ENCODE data around the gene EDARADD. TPM values are rescaled to one million over a fixed set of nuclear protein-coding genes. Genes with fewer than 3 reads are reported as not detected.

Gene EDARADD
- total and polyA plus RNA-seq, 2 of the 8 experiments (the other 6 are each of a cell fraction or from before 2014, with no cell fraction given), result 3.4 to 6.1 TPM

DNA sequence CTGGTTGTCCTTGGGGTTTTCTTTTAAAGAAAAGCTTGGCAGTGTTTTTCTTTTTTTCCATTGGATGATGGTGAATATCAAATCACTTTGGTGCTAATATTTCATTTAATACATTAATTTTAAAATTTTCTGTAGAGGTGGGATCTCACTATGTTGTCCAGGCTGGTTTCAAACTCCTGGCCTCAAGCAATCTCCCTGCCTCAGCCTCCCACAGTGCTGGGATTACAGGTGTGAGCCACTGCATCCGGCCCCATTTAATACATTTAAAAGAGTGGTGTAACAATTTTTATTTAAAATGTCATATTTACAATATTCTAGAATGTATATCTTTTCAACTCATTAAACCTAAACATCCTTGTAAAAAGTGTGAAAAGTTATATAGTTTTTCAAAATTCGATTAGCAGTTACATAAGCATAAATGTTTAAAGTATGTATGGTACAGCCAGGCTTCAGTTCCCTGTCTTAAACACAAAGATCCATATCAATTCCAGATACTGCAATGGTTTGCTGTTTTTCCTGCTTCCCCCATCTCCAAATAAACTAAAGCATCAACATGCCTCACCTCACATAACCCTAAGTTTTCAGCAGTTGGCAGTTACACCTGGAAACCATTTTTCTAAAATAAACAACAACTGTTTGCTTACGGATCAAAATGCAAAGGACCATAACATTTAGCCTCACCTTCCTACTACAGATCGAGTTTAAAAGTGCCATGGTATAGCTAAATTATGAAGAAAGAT is 120.8 kb downstream of the EDARADD start:
- no peak for DNase-seq (ENCODE audit: low read depth in 1 of 2, low spot score in 2 of 2)
- no peak overlapping the region for H3K23ac ChIP-seq (ENCODE audit: insufficient read length)
- H4K20me1 ChIP-seq (replicated peaks in 1 of 2; ENCODE audit: control insufficient read depth in 1 of 2, insufficient read depth in 2 of 2, low read length in 2 of 2), result no peaks in the 10 kb centered on the region
- no peak overlapping the region for H2BK15ac ChIP-seq (ENCODE audit: low read length)
- no peak overlapping the region for H4K8ac ChIP-seq (ENCODE audit: extremely low read depth, insufficient read depth, low read length)
- no peak for FAIRE-seq
- H3K36me3 ChIP-seq (ENCODE audit: control insufficient read depth in 2 of 4, insufficient read depth in 4 of 4, low read length in 3 of 4), result no peaks in the 10 kb centered on the region
- no peaks in the 10 kb centered on the region; the same call in 1 of the 2 replicates for H3K23me2 ChIP-seq (ENCODE audit: low read depth, low read length)
- no peak overlapping the region for H2AFZ ChIP-seq (ENCODE audit: low read length)
- TF ChIP-seq PHF8 (conservative IDR thresholded peaks at IDR 0.05; ENCODE audit: low read depth, low read length) (no peak), YY1 (IDR thresholded peaks at IDR 0.05; ENCODE audit: low read depth, low read length) (no peak), FOSL1 (IDR thresholded peaks at IDR 0.05; ENCODE audit: insufficient read depth, low read depth, low read length) (no peak), SIRT6 (IDR thresholded peaks at IDR 0.05; ENCODE audit: low read length) (no peak), HDAC6 (IDR thresholded peaks at IDR 0.05; ENCODE audit: low read depth, low read length) (no peak), GTF2F1 (IDR thresholded peaks at IDR 0.05; ENCODE audit: borderline replicate concordance, low read depth, low read length) (no peak), TBP (IDR thresholded peaks at IDR 0.05; ENCODE audit: low read depth, low read length) (no peak), BACH1 (IDR thresholded peaks at IDR 0.05; ENCODE audit: low read length) (no peak), CEBPB (IDR thresholded peaks at IDR 0.05; ENCODE audit: low read depth, low read length) (no peak), EGR1 (IDR thresholded peaks at IDR 0.05; ENCODE audit: borderline replicate concordance, low read depth, low read length) (no peak), CBX5 (IDR thresholded peaks at IDR 0.05; ENCODE audit: low read depth, low read length) (no peak)
- TF ChIP-seq, protein P1, sequence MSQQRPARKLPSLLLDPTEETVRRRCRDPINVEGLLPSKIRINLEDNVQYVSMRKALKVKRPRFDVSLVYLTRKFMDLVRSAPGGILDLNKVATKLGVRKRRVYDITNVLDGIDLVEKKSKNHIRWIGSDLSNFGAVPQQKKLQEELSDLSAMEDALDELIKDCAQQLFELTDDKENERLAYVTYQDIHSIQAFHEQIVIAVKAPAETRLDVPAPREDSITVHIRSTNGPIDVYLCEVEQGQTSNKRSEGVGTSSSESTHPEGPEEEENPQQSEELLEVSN (IDR thresholded peaks at IDR 0.05), result no peak
- TF ChIP-seq, protein P2, sequence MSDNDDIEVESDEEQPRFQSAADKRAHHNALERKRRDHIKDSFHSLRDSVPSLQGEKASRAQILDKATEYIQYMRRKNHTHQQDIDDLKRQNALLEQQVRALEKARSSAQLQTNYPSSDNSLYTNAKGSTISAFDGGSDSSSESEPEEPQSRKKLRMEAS (IDR thresholded peaks at IDR 0.05), result no peak
- no peak overlapping the region for H3K27ac ChIP-seq (ENCODE audit: low read depth, low read length)
- H2BK12ac ChIP-seq (ENCODE audit: low read depth, low read length), result no peak overlapping the region
- H3K4me1 ChIP-seq (replicated peaks in 1 of 4; ENCODE audit: control insufficient read depth in 3 of 4, insufficient read depth in 4 of 4, low read length in 3 of 4), result peaks cover 0 to 3% (median 1%) of the 10 kb centered on the region in 4 experiments; a peak in 2 of 7 replicates
- H3K79me1 ChIP-seq (ENCODE audit: low read depth, low read length), result no peaks in the 10 kb centered on the region
- no peaks in the 10 kb centered on the region for H3K79me2 ChIP-seq (ENCODE audit: control insufficient read depth in 1 of 2, insufficient read depth in 2 of 2, low read length in 2 of 2)
- H3K14ac ChIP-seq (ENCODE audit: insufficient read length), result no peak overlapping the region
- no peaks in the 10 kb centered on the region for H3K27me3 ChIP-seq (replicated peaks in 1 of 4; ENCODE audit: control insufficient read depth in 3 of 4, extremely low read depth in 1 of 4, insufficient read depth in 3 of 4, low read length in 3 of 4)
- no peak overlapping the region for H3K4ac ChIP-seq (replicated peaks; ENCODE audit: insufficient read length, low read depth, low read length)
- H2BK120ac ChIP-seq (replicated peaks; ENCODE audit: low read depth, low read length), result no peak overlapping the region
- H3K9me3 ChIP-seq (ENCODE audit: insufficient read depth in 2 of 2, low read depth in 1 of 2, low read length in 1 of 2), result no peaks in the 10 kb centered on the region
- H2BK5ac ChIP-seq (ENCODE audit: low read depth, low read length), result no peak overlapping the region
- no peak overlapping the region for H4K5ac ChIP-seq (ENCODE audit: insufficient read length, low read depth, low read length)
- ChIA-PET CTCF (ENCODE audit: partially characterized antibody) (interaction anchor here (0.5 to 1.0 kb wide), 2 partner anchors 26 to 375 kb away, joined by 3 read pairs; no protein-coding TSS in a partner anchor), POLR2A (ENCODE audit: partially characterized antibody) (no interaction called here)
- H4K91ac ChIP-seq (replicated peaks; ENCODE audit: insufficient read length, low read length), result no peak overlapping the region
- H3K9ac ChIP-seq (replicated peaks in 1 of 4; ENCODE audit: extremely low read depth in 1 of 4, low read depth in 3 of 4, low read length in 3 of 4), result no peak overlapping the region
- H3K18ac ChIP-seq (ENCODE audit: extremely low read depth, low read length), result no peak overlapping the region
- no peak overlapping the region for H3K4me3 ChIP-seq (ENCODE audit: extremely low read depth in 1 of 4, insufficient read depth in 2 of 4, low read depth in 3 of 4, low read length in 4 of 4)
- H2BK20ac ChIP-seq (ENCODE audit: low read length), result no peak overlapping the region
- H3K56ac ChIP-seq (replicated peaks; ENCODE audit: insufficient read length, low read depth, low read length), result no peak overlapping the region
- 86% methylated on average over 4 of the region's 4 CpGs; no CpG with 5 or more reads in 1 of the 2 experiments for WGBS, 2 experiments (ENCODE audit: extremely low coverage in 1 of 2, insufficient coverage in 1 of 2, insufficient read length in 1 of 2, insufficient replicate concordance in 2 of 2, low coverage in 1 of 2, low lambda C conversion rate in 2 of 2, missing lambda C conversion rate in 1 of 2)
- H2AK5ac ChIP-seq (ENCODE audit: low read depth, low read length), result no peak overlapping the region
- no peak overlapping the region for H3K4me2 ChIP-seq (ENCODE audit: insufficient read depth in 1 of 2, low read depth in 2 of 2, low read length in 2 of 2)
